Fibroblast of the conjunctiva (primary cell): ENCODE data around the gene KIF6.

Experiments used
- DNase-seq: peaks from one replicate; pipeline ENCODE4 v3.0.0-alpha.2; 2010; ENCODE audit warnings: low read depth

Gene KIF6

GRCh38 chr6:39319621-39320362, 405.4 kb downstream of the KIF6 start:
- DNase-seq: no peak

GRCh38 chr6:39317256-39317655, 408.0 kb downstream of the KIF6 start:
- DNase-seq: no peak

- DNase-seq: no peak
Measured at GRCh38 chr6:39314273-39314795, 410.9 kb downstream of the KIF6 start, which contains the start of gene KCNK17. Gene KCNK17, minus strand, starts transcription at chr6:39314419. Its CDS starts 99 bp downstream, at chr6:39314320.

GRCh38 chr6:39313526-39314272, 411.5 kb downstream of the KIF6 start:
- no peak for DNase-seq

- no peak for DNase-seq
Measured at GRCh38 chr6:39312912-39313525, 412.2 kb downstream of the KIF6 start.

GRCh38 chr6:39310542-39310941, 414.7 kb downstream of the KIF6 start:
- DNase-seq: no peak

GRCh38 chr6:39309942-39310531, 415.2 kb downstream of the KIF6 start:
- peak; percentile 44 for DNase-seq

GRCh38 chr6:39307462-39307861, 417.7 kb downstream of the KIF6 start:
- no peak for DNase-seq

GRCh38 chr6:39304951-39305350, 420.3 kb downstream of the KIF6 start:
- DNase-seq: no peak

GRCh38 chr6:39303425-39304153, 421.6 kb downstream of the KIF6 start:
- DNase-seq: no peak

GRCh38 chr6:39302669-39303424, 422.4 kb downstream of the KIF6 start:
- DNase-seq: peak; percentile 30

- DNase-seq: no peak
Measured at GRCh38 chr6:39302011-39302410, 423.2 kb downstream of the KIF6 start.

GRCh38 chr6:39301606-39302005, 423.6 kb downstream of the KIF6 start:
- DNase-seq: no peak

GRCh38 chr6:39300739-39301138, 424.5 kb downstream of the KIF6 start:
- DNase-seq: no peak

- no peak for DNase-seq
Measured at GRCh38 chr6:39298061-39298460, 427.1 kb downstream of the KIF6 start.

- DNase-seq: peak; percentile 62
Measured at GRCh38 chr6:39296745-39297640, 428.2 kb downstream of the KIF6 start.

GRCh38 chr6:39295611-39296011, 429.6 kb downstream of the KIF6 start:
- DNase-seq: peak; percentile 14

GRCh38 chr6:39294899-39295298, 430.3 kb downstream of the KIF6 start:
- no peak for DNase-seq

- DNase-seq: no peak
Measured at GRCh38 chr6:39294133-39294532, 431.1 kb downstream of the KIF6 start.

GRCh38 chr6:39292637-39293036, 432.6 kb downstream of the KIF6 start:
- DNase-seq: no peak
